ENCODE results near the gene MMP25. TPM values are rescaled to one million over a fixed set of nuclear protein-coding genes. Genes with fewer than 3 reads are reported as not detected.

MMP25 gene
- total RNA-seq, 4 donors from 2014 or later: 0.30 to 0.81 (median 0.49) TPM; not detected in 1

- intact Hi-C loops (cut with DNase I; ENCODE audit: low total_unique reads): no loop called here
- no peak for TF ChIP-seq POLR2A (IDR thresholded peaks at IDR 0.05)
- no peak overlapping the region for H3K4me3 ChIP-seq (ENCODE audit: low read depth, poor library complexity, severe bottlenecking)
- DNase-seq (ENCODE audit: low spot score in 2 of 2): no peak
- WGBS, 2 donors: 94 to 95% methylated on average over 67 to 73 of the region's 81 CpGs
Measured at GRCh38 chr16:3089717-3090592, 43.6 kb downstream of the MMP25 start.

GRCh38 chr16:3091551-3091950 lies 45.2 kb downstream of the MMP25 start:
- TF ChIP-seq POLR2A (IDR thresholded peaks at IDR 0.05) (no peak), CTCF (IDR thresholded peaks at IDR 0.05) (no peak)
- WGBS, 2 donors: 85 to 90% methylated on average over 5 to 8 of the region's 8 CpGs
- intact Hi-C loops (cut with DNase I; ENCODE audit: low total_unique reads): no loop called here
- no peak overlapping the region for H3K4me3 ChIP-seq (ENCODE audit: low read depth, poor library complexity, severe bottlenecking)
- no peak for DNase-seq (ENCODE audit: low spot score in 2 of 2)

GRCh38 chr16:3092501-3092941 lies 46.2 kb downstream of the MMP25 start:
- no peak overlapping the region for H3K4me3 ChIP-seq (ENCODE audit: low read depth, poor library complexity, severe bottlenecking)
- TF ChIP-seq POLR2A (IDR thresholded peaks at IDR 0.05) (no peak), CTCF (IDR thresholded peaks at IDR 0.05) (no peak)
- DNase-seq (ENCODE audit: low spot score in 2 of 2): no peak
- 46 to 59% methylated on average over 15 to 20 of the region's 20 CpGs for WGBS, 2 donors
- intact Hi-C loops (cut with DNase I; ENCODE audit: low total_unique reads): no loop called here

- intact Hi-C loops (cut with DNase I; ENCODE audit: low total_unique reads): no loop called here
- DNase-seq (ENCODE audit: low spot score in 2 of 2): no peak
- 92 to 93% methylated on average over 22 of the region's 22 CpGs for WGBS, 2 donors
- no peak for TF ChIP-seq POLR2A (IDR thresholded peaks at IDR 0.05)
- TF ChIP-seq CTCF (IDR thresholded peaks at IDR 0.05): no peak
- H3K4me3 ChIP-seq (ENCODE audit: low read depth, poor library complexity, severe bottlenecking): no peak overlapping the region
Measured at GRCh38 chr16:3094289-3095027, 48.1 kb downstream of the MMP25 start.

GRCh38 chr16:3095869-3096268 lies 49.5 kb downstream of the MMP25 start:
- 12 to 21% methylated on average over 4 of the region's 4 CpGs for WGBS, 2 donors
- intact Hi-C loops (cut with DNase I; ENCODE audit: low total_unique reads): no loop called here
- DNase-seq (ENCODE audit: low spot score in 2 of 2): no peak
- TF ChIP-seq POLR2A (IDR thresholded peaks at IDR 0.05) (no peak), CTCF (IDR thresholded peaks at IDR 0.05) (no peak)
- no peak overlapping the region for H3K4me3 ChIP-seq (ENCODE audit: low read depth, poor library complexity, severe bottlenecking)

- no peak for DNase-seq (ENCODE audit: low spot score in 2 of 2)
- intact Hi-C loops (cut with DNase I; ENCODE audit: low total_unique reads): no loop called here
- 85 to 88% methylated on average over 6 of the region's 6 CpGs for WGBS, 2 donors
- no peak overlapping the region for H3K4me3 ChIP-seq (ENCODE audit: low read depth, poor library complexity, severe bottlenecking)
- no peak for TF ChIP-seq POLR2A (IDR thresholded peaks at IDR 0.05)
Measured at GRCh38 chr16:3096362-3096761, 50.0 kb downstream of the MMP25 start.

Measured in lower leg skin (tissue), 4 donors.